ENCODE results near the gene PIP4K2B. TPM values are rescaled to one million over a fixed set of nuclear protein-coding genes. Genes with fewer than 3 reads are reported as not detected.

The PIP4K2B gene
- total RNA-seq, 4 donors from 2014 or later: 47.9 to 79.0 (median 74.8) TPM

DNA sequence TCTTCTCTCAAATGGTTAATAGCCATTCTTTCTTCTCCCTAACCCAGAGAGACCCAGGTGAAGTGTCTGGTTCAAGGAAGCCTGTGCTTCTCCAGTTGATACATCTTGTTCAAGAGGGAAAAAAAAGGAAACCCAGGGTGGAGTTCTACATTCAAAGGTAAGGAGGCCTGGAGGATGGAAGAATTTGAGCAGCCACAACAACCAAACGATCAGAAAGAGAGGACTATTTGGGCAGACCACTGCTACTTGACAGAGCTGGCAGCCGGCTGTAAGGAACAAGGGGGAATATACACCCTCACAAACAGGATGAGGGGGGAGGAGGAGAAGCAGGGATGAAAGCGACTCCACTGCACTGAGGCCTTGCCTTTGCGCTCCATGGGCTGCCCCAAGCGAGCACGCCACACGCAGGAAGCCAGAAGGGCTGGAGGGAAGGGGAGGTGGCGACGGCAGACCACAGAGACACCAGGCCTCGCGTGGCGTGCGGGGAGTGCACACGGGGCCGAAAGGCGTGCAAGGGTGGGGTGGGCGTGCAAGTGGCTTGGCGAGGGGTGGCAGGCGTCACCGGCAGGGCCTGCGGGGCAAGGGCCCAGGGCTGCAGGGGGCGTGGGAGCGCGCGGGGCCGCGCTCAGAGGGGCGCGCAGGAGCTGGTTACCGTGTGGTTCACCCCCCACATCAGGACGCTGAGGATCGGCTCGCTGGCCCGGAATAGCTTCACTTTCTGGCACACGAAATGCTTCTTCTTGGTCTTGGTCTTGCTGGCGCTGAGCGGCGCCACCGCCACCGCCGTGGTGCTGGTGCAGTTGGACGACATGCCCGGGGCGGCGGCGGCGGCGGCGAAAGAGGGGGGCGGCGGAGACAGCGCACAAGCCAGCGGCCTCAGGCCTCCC lies 499 bp downstream of the PIP4K2B start:
- TF ChIP-seq, protein P1, sequence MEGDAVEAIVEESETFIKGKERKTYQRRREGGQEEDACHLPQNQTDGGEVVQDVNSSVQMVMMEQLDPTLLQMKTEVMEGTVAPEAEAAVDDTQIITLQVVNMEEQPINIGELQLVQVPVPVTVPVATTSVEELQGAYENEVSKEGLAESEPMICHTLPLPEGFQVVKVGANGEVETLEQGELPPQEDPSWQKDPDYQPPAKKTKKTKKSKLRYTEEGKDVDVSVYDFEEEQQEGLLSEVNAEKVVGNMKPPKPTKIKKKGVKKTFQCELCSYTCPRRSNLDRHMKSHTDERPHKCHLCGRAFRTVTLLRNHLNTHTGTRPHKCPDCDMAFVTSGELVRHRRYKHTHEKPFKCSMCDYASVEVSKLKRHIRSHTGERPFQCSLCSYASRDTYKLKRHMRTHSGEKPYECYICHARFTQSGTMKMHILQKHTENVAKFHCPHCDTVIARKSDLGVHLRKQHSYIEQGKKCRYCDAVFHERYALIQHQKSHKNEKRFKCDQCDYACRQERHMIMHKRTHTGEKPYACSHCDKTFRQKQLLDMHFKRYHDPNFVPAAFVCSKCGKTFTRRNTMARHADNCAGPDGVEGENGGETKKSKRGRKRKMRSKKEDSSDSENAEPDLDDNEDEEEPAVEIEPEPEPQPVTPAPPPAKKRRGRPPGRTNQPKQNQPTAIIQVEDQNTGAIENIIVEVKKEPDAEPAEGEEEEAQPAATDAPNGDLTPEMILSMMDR (IDR thresholded peaks at IDR 0.05): no peak
- TF ChIP-seq POLR2A (IDR thresholded peaks at IDR 0.05) (peak in 1 of 2 donors; percentile 9), EP300 (IDR thresholded peaks at IDR 0.05) (peak in 1 of 2 donors; percentile 33)
- Histone ChIP-seq H3K4me1 (peaks cover 0 to 42% (median 23%) of the 10 kb centered on the region in 4 donors), H3K9me3 (no peaks in the 10 kb centered on the region), H3K27ac (peak overlapping the region; percentile 93 to 100 (median 99)), H3K4me3 (peak overlapping the region; percentile 83 to 98 (median 89)), H3K36me3 (peaks cover 0 to 36% (median 5%) of the 10 kb centered on the region in 3 donors), H3K27me3 (no peaks in the 10 kb centered on the region)
- WGBS, 2 donors: 0 to 1% methylated on average over 28 to 35 of the region's 53 CpGs
- DNase-seq (ENCODE audit: low spot score in 2 of 2): peak; percentile 9 to 13

- peaks cover 0 to 47% (median 23%) of the 10 kb centered on the region in 4 donors for H3K4me1 ChIP-seq
- peaks cover 0 to 26% (median 0%) of the 10 kb centered on the region in 3 donors for H3K36me3 ChIP-seq
- no peaks in the 10 kb centered on the region for H3K27me3 ChIP-seq
- no peak for DNase-seq (ENCODE audit: low spot score in 2 of 2)
- no peaks in the 10 kb centered on the region for H3K9me3 ChIP-seq
- H3K4me3 ChIP-seq: peak overlapping the region in 3 of 4 donors; percentile 83 to 98 (median 95)
- H3K27ac ChIP-seq: peak overlapping the region in 3 of 4 donors; percentile 99 to 100 (median 99)
- no peak for TF ChIP-seq POLR2A (IDR thresholded peaks at IDR 0.05)
- TF ChIP-seq, protein P1 (IDR thresholded peaks at IDR 0.05): no peak
- TF ChIP-seq EP300 (IDR thresholded peaks at IDR 0.05): no peak
- 66% methylated on average over 6 of the region's 6 CpGs for WGBS, 2 donors
These were observed 1.5 kb downstream of the PIP4K2B start for GRCh38 chr17:38797828-38798227.

GRCh38 chr17:38797158-38797490 lies 2.2 kb downstream of the PIP4K2B start:
- H3K27ac ChIP-seq: peak overlapping the region in 2 of 4 donors; percentile 99
- peaks cover 0 to 52% (median 23%) of the 10 kb centered on the region in 4 donors for H3K4me1 ChIP-seq
- peak overlapping the region in 1 of 4 donors; percentile 83 for H3K4me3 ChIP-seq
- whole genome bisulfite sequencing, 2 donors: 71 to 85% methylated on average over 5 of the region's 5 CpGs
- TF ChIP-seq POLR2A (IDR thresholded peaks at IDR 0.05) (no peak), EP300 (IDR thresholded peaks at IDR 0.05) (no peak)
- TF ChIP-seq, protein P1 (IDR thresholded peaks at IDR 0.05): no peak
- DNase-seq (ENCODE audit: low spot score in 2 of 2): no peak
- no peaks in the 10 kb centered on the region for H3K9me3 ChIP-seq
- H3K27me3 ChIP-seq: no peaks in the 10 kb centered on the region
- H3K36me3 ChIP-seq: peaks cover 0 to 26% (median 0%) of the 10 kb centered on the region in 3 donors

DNA sequence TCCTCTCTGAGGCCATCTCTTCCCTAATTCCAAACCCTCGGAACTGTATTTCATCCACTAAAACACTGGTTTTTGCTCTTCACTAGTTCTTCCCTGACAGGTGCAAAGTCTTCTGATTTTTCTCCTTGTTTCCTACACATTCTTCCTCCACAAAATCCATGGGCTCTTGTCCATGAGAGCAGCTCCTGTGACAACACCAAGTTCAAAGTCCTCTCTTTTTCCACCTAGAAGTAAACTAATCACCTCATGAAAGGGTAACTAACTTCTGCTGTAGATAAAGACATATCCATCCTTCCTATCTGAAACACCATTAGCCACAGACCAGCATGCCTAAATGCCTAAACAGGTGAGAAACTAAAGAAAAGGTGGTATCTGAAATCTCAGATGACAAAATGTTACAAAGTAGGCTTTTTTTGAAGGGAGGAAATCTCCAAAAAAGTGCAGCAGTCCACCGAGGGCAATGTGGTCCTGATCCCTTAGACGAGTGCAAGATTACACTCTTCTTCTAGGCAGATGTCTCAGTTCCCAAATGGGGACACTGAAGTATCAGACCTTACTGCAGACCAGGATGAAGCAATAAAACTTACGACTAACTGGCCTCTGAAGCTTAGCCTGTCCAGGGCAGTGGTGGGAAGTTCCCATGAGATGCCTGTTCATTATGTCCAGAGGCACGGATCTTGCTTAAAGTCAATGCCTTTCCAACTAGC lies 2.8 kb downstream of the PIP4K2B start:
- Histone ChIP-seq H3K4me1 (peaks cover 0 to 52% (median 23%) of the 10 kb centered on the region in 4 donors), H3K4me3 (no peak overlapping the region), H3K27ac (peak overlapping the region in 2 of 4 donors; percentile 99), H3K9me3 (no peaks in the 10 kb centered on the region), H3K36me3 (peaks cover 0 to 21% (median 0%) of the 10 kb centered on the region in 3 donors), H3K27me3 (no peaks in the 10 kb centered on the region)
- WGBS, 2 donors: 50% methylated on average over 5 of the region's 5 CpGs
- DNase-seq (ENCODE audit: low spot score in 2 of 2): no peak
- TF ChIP-seq POLR2A (IDR thresholded peaks at IDR 0.05): no peak
- TF ChIP-seq, protein P1 (IDR thresholded peaks at IDR 0.05): no peak
- no peak for TF ChIP-seq EP300 (IDR thresholded peaks at IDR 0.05)

All from tibial nerve (tissue), 4 donors.